CD4-positive, alpha-beta T cell (primary cell): Measurements from ENCODE around the gene ARMC8. TPM values are rescaled to one million over a fixed set of nuclear protein-coding genes. Genes with fewer than 3 reads are reported as not detected.

ENCODE experiments used
- ATAC-seq: fragments of 200-7000 bp; cut with Tn5 transposase; one replicate; pipeline ENCODE4 v1.10.0; 2022; ENCODE audit warnings: mild to moderate bottlenecking; ENCODE audit not compliant: poor library complexity
- CTCF ChIA-PET: fragments of 350-600 bp; sonication (Branson Sonifier 250); formaldehyde crosslinking; loops from one replicate; lab custom pipeline; 2021; ENCODE audit warnings: antibody characterized with exemption, inconsistent platforms; lab: Charles Lee
- POLR2A ChIA-PET: fragments of 350-600 bp; sonication (Branson Sonifier 250); formaldehyde crosslinking; loops from one replicate; lab custom pipeline; 2021; ENCODE audit warnings: antibody characterized with exemption, inconsistent platforms; lab: Charles Lee
- DNase-seq, 14 experiments: peaks; one replicate each; pipeline ENCODE4 v3.0.0-alpha.2; 2013 to 2020; ENCODE audit warnings: mixed read lengths in 2 of 14
- H3K27ac ChIP-seq, 2 donors: one replicate each; pipeline versions ENCODE4 v1.5.1 to v1.7.0; 2013; ENCODE audit warnings: low read length in 2 of 2, low read depth in 1 of 2, mild to moderate bottlenecking in 1 of 2
- H3K27me3 ChIP-seq, 2 experiments: 1 replicate in 1 of 2; 2 replicates in 1 of 2; pipeline versions ENCODE4 v1.6.1 to v1.7.0; 2013; ENCODE audit warnings: low read length in 2 of 2, control low read depth in 1 of 2, mild to moderate bottlenecking in 1 of 2, moderate library complexity in 1 of 2; ENCODE audit not compliant: insufficient read depth in 2 of 2, control insufficient read depth in 1 of 2
- H3K36me3 ChIP-seq: one replicate; pipeline ENCODE4 v1.6.1; 2013; ENCODE audit warnings: low read length, control low read depth; ENCODE audit not compliant: insufficient read depth
- H3K4me1 ChIP-seq: one replicate; pipeline ENCODE4 v1.6.1; 2013; ENCODE audit warnings: low read length, control low read depth; ENCODE audit not compliant: insufficient read depth
- H3K4me3 ChIP-seq: one replicate; pipeline ENCODE4 v1.5.1; 2013; ENCODE audit warnings: mild to moderate bottlenecking, low read length, moderate library complexity
- H3K9me3 ChIP-seq, 2 experiments: 1 replicate in 1 of 2; 2 replicates in 1 of 2; pipeline versions ENCODE4 v1.6.1 to v1.7.0; 2013; ENCODE audit warnings: low read length in 2 of 2, mild to moderate bottlenecking in 2 of 2, control low read depth in 1 of 2, moderate library complexity in 1 of 2; ENCODE audit not compliant: control insufficient read depth in 1 of 2, insufficient read depth in 1 of 2
- H3K27ac Mint-ChIP-seq: one replicate; pipeline ENCODE4 v1.8.0; 2020; ENCODE audit warnings: mixed read lengths
- H3K27me3 Mint-ChIP-seq: one replicate; pipeline ENCODE4 v1.8.0; 2021; ENCODE audit warnings: mixed read lengths
- H3K36me3 Mint-ChIP-seq: one replicate; pipeline ENCODE4 v1.8.0; 2021; ENCODE audit warnings: low read depth, mixed read lengths
- H3K4me1 Mint-ChIP-seq: one replicate; pipeline ENCODE4 v1.8.0; 2021; ENCODE audit warnings: low read depth, mixed read lengths
- H3K4me3 Mint-ChIP-seq: one replicate; pipeline ENCODE4 v1.8.0; 2020; ENCODE audit warnings: mild to moderate bottlenecking, mixed read lengths
- H3K9me3 Mint-ChIP-seq: one replicate; pipeline ENCODE4 v1.8.0; 2020; ENCODE audit warnings: mixed read lengths
- intact Hi-C, 2 experiments: fragments of 100-400 bp; cut with DNase I in 1 of 2; cut with micrococcal nuclease in 1 of 2; formaldehyde crosslinking; loops; one replicate each; pipeline versions ENCODE4 v1.15.1 to v1.9.0; 2023 to 2025; cut with DNase I, micrococcal nuclease
- total RNA-seq, 174 experiments: library from RNA in 2 of 174; stranded (reverse) in 2 of 174; gene quantifications; one replicate each; pipeline ENCODE4 v1.2.3 and lab custom pipeline; 2021 to 2026
- TF ChIP-seq, protein P1 (sequence below): fragments of 200-600 bp; IDR thresholded peaks from one replicate; pipeline ENCODE4 v1.8.0; 2022; ENCODE audit warnings: antibody characterized with exemption, mild to moderate bottlenecking

The ARMC8 gene
- total RNA-seq, 2 experiments from 2014 or later = 62.8 to 62.9 TPM

DNA sequence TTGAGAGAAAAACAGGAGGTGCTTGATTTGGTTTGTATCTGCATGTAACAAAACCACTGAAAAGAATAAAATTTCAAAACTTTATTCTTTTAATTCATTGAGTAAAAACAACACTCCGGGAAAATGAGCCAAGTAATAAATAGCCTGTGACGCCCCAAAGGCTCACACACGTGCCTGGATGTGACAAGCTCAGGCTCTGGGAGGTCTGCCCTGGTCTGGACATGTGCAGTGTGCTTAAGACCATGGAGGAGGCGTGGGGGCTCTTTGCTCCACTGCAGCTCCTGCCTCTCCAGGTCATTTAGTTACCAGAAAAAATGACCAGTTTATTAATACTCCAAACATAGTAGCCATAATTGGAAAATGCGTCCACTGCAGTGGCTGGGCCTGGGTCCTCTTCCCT lies 151.1 kb downstream of the ARMC8 start:
- POLR2A ChIA-PET = no interaction called here
- H3K9me3 ChIP-seq = no peaks in the 10 kb centered on the region
- H3K4me3 ChIP-seq = no peak overlapping the region
- CTCF ChIA-PET = no interaction called here
- ATAC-seq (no peak), DNase-seq (no peak)
- Mint-ChIP-seq H3K9me3 (peaks cover 3% of the 10 kb centered on the region), H3K4me3 (no peak overlapping the region), H3K4me1 (no peaks in the 10 kb centered on the region), H3K27me3 (no peaks in the 10 kb centered on the region), H3K36me3 (no peaks in the 10 kb centered on the region), H3K27ac (no peak overlapping the region)
- H3K36me3 ChIP-seq = no peaks in the 10 kb centered on the region
- TF ChIP-seq, protein P1, sequence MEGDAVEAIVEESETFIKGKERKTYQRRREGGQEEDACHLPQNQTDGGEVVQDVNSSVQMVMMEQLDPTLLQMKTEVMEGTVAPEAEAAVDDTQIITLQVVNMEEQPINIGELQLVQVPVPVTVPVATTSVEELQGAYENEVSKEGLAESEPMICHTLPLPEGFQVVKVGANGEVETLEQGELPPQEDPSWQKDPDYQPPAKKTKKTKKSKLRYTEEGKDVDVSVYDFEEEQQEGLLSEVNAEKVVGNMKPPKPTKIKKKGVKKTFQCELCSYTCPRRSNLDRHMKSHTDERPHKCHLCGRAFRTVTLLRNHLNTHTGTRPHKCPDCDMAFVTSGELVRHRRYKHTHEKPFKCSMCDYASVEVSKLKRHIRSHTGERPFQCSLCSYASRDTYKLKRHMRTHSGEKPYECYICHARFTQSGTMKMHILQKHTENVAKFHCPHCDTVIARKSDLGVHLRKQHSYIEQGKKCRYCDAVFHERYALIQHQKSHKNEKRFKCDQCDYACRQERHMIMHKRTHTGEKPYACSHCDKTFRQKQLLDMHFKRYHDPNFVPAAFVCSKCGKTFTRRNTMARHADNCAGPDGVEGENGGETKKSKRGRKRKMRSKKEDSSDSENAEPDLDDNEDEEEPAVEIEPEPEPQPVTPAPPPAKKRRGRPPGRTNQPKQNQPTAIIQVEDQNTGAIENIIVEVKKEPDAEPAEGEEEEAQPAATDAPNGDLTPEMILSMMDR = no peak
- no peak overlapping the region for H3K27ac ChIP-seq
- intact Hi-C loops = loop anchor here (10.0 kb wide), 3 partner anchors 257 to 1007 kb away; partner anchors contain the start of genes CEP70 (in 1 of the 2) and MRPS22 (in 1 of the 2)
- no peaks in the 10 kb centered on the region for H3K27me3 ChIP-seq
- no peaks in the 10 kb centered on the region for H3K4me1 ChIP-seq

DNA sequence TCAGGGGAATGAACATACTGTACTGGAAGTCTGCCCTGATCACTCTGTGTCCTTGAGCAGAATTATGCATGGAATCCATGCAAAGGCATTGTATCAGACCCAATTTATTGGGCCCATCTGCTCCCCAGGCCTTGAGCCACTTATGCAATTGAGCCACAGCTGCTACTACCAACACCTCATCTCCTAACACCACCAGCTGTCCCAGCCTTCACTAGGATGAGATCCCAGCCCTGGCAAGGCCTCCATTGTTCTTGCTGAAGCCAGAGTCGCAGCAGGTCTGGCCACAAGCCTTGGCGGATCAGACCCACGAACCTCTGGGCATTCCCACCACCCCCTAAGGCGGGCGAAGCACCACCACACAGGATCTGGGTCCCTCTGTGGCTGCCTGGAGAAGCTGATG lies 151.7 kb downstream of the ARMC8 start:
- Mint-ChIP-seq H3K27me3 (no peaks in the 10 kb centered on the region), H3K9me3 (peaks cover 3% of the 10 kb centered on the region), H3K4me3 (no peak overlapping the region), H3K27ac (no peak overlapping the region), H3K36me3 (no peaks in the 10 kb centered on the region), H3K4me1 (no peaks in the 10 kb centered on the region)
- Histone ChIP-seq H3K27me3 (no peaks in the 10 kb centered on the region), H3K27ac (no peak overlapping the region), H3K9me3 (no peaks in the 10 kb centered on the region), H3K4me1 (no peaks in the 10 kb centered on the region), H3K36me3 (no peaks in the 10 kb centered on the region), H3K4me3 (no peak overlapping the region)
- DNase-seq = no peak
- POLR2A ChIA-PET = no interaction called here
- CTCF ChIA-PET = interaction anchor here (0.5 kb wide), 1 partner anchor 30 kb away, joined by 4 read pairs; no protein-coding TSS in a partner anchor
- intact Hi-C loops = loop anchor here (10.0 kb wide), 3 partner anchors 256 to 1006 kb away; partner anchors contain the start of genes CEP70 (in 1 of the 2) and MRPS22 (in 1 of the 2)
- TF ChIP-seq, protein P1 = no peak
- ATAC-seq = no peak

DNA sequence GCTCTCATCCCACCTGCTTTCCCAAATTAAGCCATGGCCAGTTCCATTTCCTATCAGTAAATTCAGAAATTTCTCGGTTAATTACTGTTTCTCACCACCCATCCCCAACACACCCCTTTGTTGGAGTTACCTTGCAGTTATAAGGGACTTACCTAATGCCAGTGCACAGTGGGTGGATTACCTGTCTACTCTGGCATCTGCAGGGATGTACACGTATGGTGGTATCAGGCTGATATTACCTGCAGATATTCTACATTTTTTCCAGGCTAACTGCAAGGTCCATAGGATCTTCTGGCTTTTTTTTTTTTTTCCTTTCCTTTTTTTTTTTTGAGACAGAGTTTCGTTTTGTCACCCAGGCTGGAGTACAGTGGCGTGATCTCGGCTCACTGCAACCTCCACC lies 153.4 kb downstream of the ARMC8 start:
- Mint-ChIP-seq H3K27ac (no peak overlapping the region), H3K27me3 (peaks cover 3% of the 10 kb centered on the region), H3K36me3 (no peaks in the 10 kb centered on the region), H3K9me3 (peaks cover 3% of the 10 kb centered on the region), H3K4me3 (no peak overlapping the region), H3K4me1 (no peaks in the 10 kb centered on the region)
- ATAC-seq (no peak), DNase-seq (no peak)
- H3K4me3 ChIP-seq = no peak overlapping the region
- ChIA-PET POLR2A (no interaction called here), CTCF (no interaction called here)
- H3K9me3 ChIP-seq = no peaks in the 10 kb centered on the region
- peaks cover 0 to 1% of the 10 kb centered on the region in 2 experiments for H3K27me3 ChIP-seq
- no peak overlapping the region for H3K27ac ChIP-seq
- no peaks in the 10 kb centered on the region for H3K36me3 ChIP-seq
- TF ChIP-seq, protein P1 = no peak
- intact Hi-C loops = no loop called here
- H3K4me1 ChIP-seq = no peaks in the 10 kb centered on the region
